HG02884 (cell line): ENCODE data around the gene FOXA2.
"Not testable (repeated sequence)": the region's sequence is repeated elsewhere in the genome, so short reads cannot be mapped to it uniquely, and the experiment has no call there.

Experiments used
- ATAC-seq: cut with Tn5 transposase; IDR thresholded peaks from one replicate; pipeline ENCODE4 v1.9.1; 2021; ENCODE audit warnings: mild to moderate bottlenecking, moderate library complexity; ENCODE audit not compliant: unreplicated experiment

FOXA2 gene

GRCh38 chr20:22569353-22569752 lies 15.0 kb downstream of the FOXA2 start:
- no peak for ATAC-seq

GRCh38 chr20:22568872-22569344 lies 15.5 kb downstream of the FOXA2 start:
- ATAC-seq, result no peak

- ATAC-seq, result no peak
These were observed 16.2 kb downstream of the FOXA2 start for GRCh38 chr20:22567944-22568871.

- no peak for ATAC-seq
These were observed 17.3 kb downstream of the FOXA2 start for GRCh38 chr20:22566876-22567658.

GRCh38 chr20:22563062-22563965 lies 21.1 kb downstream of the FOXA2 start:
- no peak for ATAC-seq

GRCh38 chr20:22562620-22563019 lies 21.8 kb downstream of the FOXA2 start:
- no peak for ATAC-seq

- ATAC-seq, result no peak
These were observed 22.3 kb downstream of the FOXA2 start for GRCh38 chr20:22561965-22562577.

- ATAC-seq, result no peak
These were observed 23.6 kb downstream of the FOXA2 start for GRCh38 chr20:22560817-22561216.

GRCh38 chr20:22559711-22560318 lies 24.6 kb downstream of the FOXA2 start:
- no peak for ATAC-seq

- no peak for ATAC-seq
These were observed 26.7 kb downstream of the FOXA2 start for GRCh38 chr20:22557403-22558276.

- no peak for ATAC-seq
These were observed 27.8 kb downstream of the FOXA2 start for GRCh38 chr20:22556565-22557056.

GRCh38 chr20:22555791-22556564 lies 28.4 kb downstream of the FOXA2 start:
- ATAC-seq, result no peak

GRCh38 chr20:22554391-22554790 lies 30.0 kb downstream of the FOXA2 start:
- ATAC-seq, result no peak

- not testable (repeated sequence) for ATAC-seq
These were observed 33.9 kb downstream of the FOXA2 start for GRCh38 chr20:22550514-22550913.

- no peak for ATAC-seq
These were observed 36.3 kb downstream of the FOXA2 start for GRCh38 chr20:22548040-22548439.

GRCh38 chr20:22546344-22546743 lies 38.0 kb downstream of the FOXA2 start:
- no peak for ATAC-seq

GRCh38 chr20:22545045-22545444 lies 39.3 kb downstream of the FOXA2 start:
- ATAC-seq, result no peak

GRCh38 chr20:22544462-22544861 lies 39.9 kb downstream of the FOXA2 start:
- no peak for ATAC-seq
